HepG2 (cell line): ENCODE measurements around the gene SRPK3. TPM values are rescaled to one million over a fixed set of nuclear protein-coding genes. Genes with fewer than 3 reads are reported as not detected.

Source experiments
- ARNTL ChIP-seq: sonication (generic); formaldehyde crosslinking; IDR thresholded peaks from 2 replicates; pipeline ENCODE4 v1.4.0; 2020; ENCODE audit warnings: mild to moderate bottlenecking, missing genetic modification reagents
- GABPA ChIP-seq, 2 experiments: IDR thresholded peaks; 2 replicates each; pipeline ENCODE4 v1.6.1; 2011 to 2016; ENCODE audit warnings: low read depth in 2 of 2, low read length in 1 of 2, missing biosample characterization in 1 of 2, missing genetic modification characterization in 1 of 2
- IKZF1 ChIP-seq: fragments of 450-650 bp; IDR thresholded peaks from 2 replicates; pipeline ENCODE4 v1.7.1; 2016
- KDM2A ChIP-seq: sonication (generic); formaldehyde crosslinking; IDR thresholded peaks from 2 replicates; pipeline ENCODE4 v1.4.0; 2020; ENCODE audit warnings: low read depth, missing genetic modification reagents, borderline replicate concordance
- MIER3 ChIP-seq: IDR thresholded peaks from 2 replicates; pipeline ENCODE4 v1.6.1; 2016; ENCODE audit warnings: missing compliant biosample characterization, borderline replicate concordance
- PBX2 ChIP-seq: IDR thresholded peaks from 2 replicates; pipeline ENCODE4 v1.6.1; 2016; ENCODE audit warnings: control low read depth
- PHF21A ChIP-seq: sonication (generic); formaldehyde crosslinking; IDR thresholded peaks from 2 replicates; pipeline ENCODE4 v1.5.0; 2020; ENCODE audit warnings: mild to moderate bottlenecking, missing genetic modification reagents
- PHF8 ChIP-seq: sonication (generic); formaldehyde crosslinking; IDR thresholded peaks from 2 replicates; pipeline ENCODE4 v1.5.0; 2020; ENCODE audit warnings: missing genetic modification reagents
- POLR2AphosphoS5 ChIP-seq: IDR thresholded peaks from 2 replicates; pipeline ENCODE4 v1.6.1; 2012; ENCODE audit warnings: low read depth, low read length
- SAFB2 ChIP-seq: sonication (generic); formaldehyde crosslinking; IDR thresholded peaks from 2 replicates; pipeline ENCODE4 v1.5.1; 2020; ENCODE audit warnings: missing genetic modification reagents, low read depth, mild to moderate bottlenecking, borderline replicate concordance
- TARDBP ChIP-seq: sonication (generic); formaldehyde crosslinking; IDR thresholded peaks from 2 replicates; pipeline ENCODE4 v1.8.0; 2022; ENCODE audit warnings: mild to moderate bottlenecking, missing genetic modification reagents
- TFDP2 ChIP-seq: sonication (generic); formaldehyde crosslinking; IDR thresholded peaks from 2 replicates; pipeline ENCODE4 v1.4.0; 2020; ENCODE audit warnings: missing genetic modification reagents
- TFE3 ChIP-seq: IDR thresholded peaks from 2 replicates; pipeline ENCODE4 v1.6.1; 2016
- THAP11 ChIP-seq: IDR thresholded peaks from 2 replicates; pipeline ENCODE4 v1.6.1; 2016; ENCODE audit warnings: missing biosample characterization, missing genetic modification reagents
- ZBED4 ChIP-seq: sonication (generic); formaldehyde crosslinking; IDR thresholded peaks from 2 replicates; pipeline ENCODE4 v1.4.0; 2020; ENCODE audit warnings: missing genetic modification reagents, borderline replicate concordance
- ZBTB38 ChIP-seq: sonication (generic); formaldehyde crosslinking; IDR thresholded peaks from 2 replicates; pipeline ENCODE4 v1.5.1; 2020; ENCODE audit warnings: mild to moderate bottlenecking, missing genetic modification reagents
- ZC3H13 ChIP-seq: sonication (generic); formaldehyde crosslinking; IDR thresholded peaks from 2 replicates; pipeline ENCODE4 v1.8.1; 2023; ENCODE audit warnings: mild to moderate bottlenecking, missing genetic modification reagents, moderate library complexity
- ZFP1 ChIP-seq: IDR thresholded peaks from 2 replicates; pipeline ENCODE4 v1.6.1; 2016
- ZNF143 ChIP-seq: sonication (generic); formaldehyde crosslinking; IDR thresholded peaks from 2 replicates; pipeline ENCODE4 v1.4.0; 2020; ENCODE audit warnings: missing genetic modification reagents
- ZNF383 ChIP-seq: sonication (generic); formaldehyde crosslinking; IDR thresholded peaks from 2 replicates; pipeline ENCODE4 v1.4.0; 2020; ENCODE audit warnings: missing genetic modification reagents, mild to moderate bottlenecking, borderline replicate concordance
- ZNF414 ChIP-seq: sonication (generic); formaldehyde crosslinking; IDR thresholded peaks from 2 replicates; pipeline ENCODE4 v1.5.0; 2020; ENCODE audit warnings: missing genetic modification reagents
- ZNF75D ChIP-seq: sonication (generic); formaldehyde crosslinking; IDR thresholded peaks from 2 replicates; pipeline ENCODE4 v1.8.1; 2023; ENCODE audit warnings: missing genetic modification reagents, mild to moderate bottlenecking, borderline replicate concordance
- polyA plus RNA-seq, 8 experiments: library from polyadenylated mRNA; depleted of rRNA in 3 of 8; stranded (reverse) in 7 of 8; unstranded in 1 of 8; fragments of >200 nt; fragmentation: Illumina TruSeq in 4 of 8; extraction: Trizol in 4 of 8; gene quantifications; 2 replicates each; pipeline versions ENCODE4 v1.2.1 to v1.2.3, GENCODE V29; 2011 to 2016; ENCODE audit warnings: low read depth in 4 of 8, missing spikeins in 1 of 8, mixed read lengths in 1 of 8; ENCODE audit not compliant: insufficient read depth in 1 of 8
- total RNA-seq, 5 experiments: library from RNA; depleted of rRNA; stranded (reverse); fragments of >200 nt; fragmentation: Illumina TruSeq; extraction: Trizol; gene quantifications; 2 replicates each; pipeline ENCODE4 v1.2.3, GENCODE V29; 2016; ENCODE audit warnings: low read depth in 1 of 5

The SRPK3 gene
- total and polyA plus RNA-seq, 2 of the 13 experiments (the other 11 are each of a cell fraction or from before 2014, with no cell fraction given), result 0.22 to 0.30 TPM

- TF ChIP-seq ZNF414 (no peak), ZC3H13 (CRISPR knock-in tag) (peak; percentile 46; the same call in 1 of the 2 replicates), ZBTB38 (CRISPR knock-in tag) (peak; percentile 14; the same call in 1 of the 2 replicates), POLR2AphosphoS5 (peak; percentile 57), ZBED4 (CRISPR knock-in tag) (no peak), PHF21A (CRISPR knock-in tag) (no peak), ZNF75D (CRISPR knock-in tag) (no peak), TARDBP (CRISPR knock-in tag) (peak; percentile 76), MIER3 (CRISPR knock-in tag) (0 out of 2 replicates have a peak, but pooled peaks have one; percentile 25), SAFB2 (CRISPR knock-in tag) (no peak), THAP11 (CRISPR knock-in tag) (peak; percentile 90), KDM2A (peak; percentile 41; the same call in 1 of the 2 replicates), GABPA (IDR thresholded peaks at IDR 0.05; ENCODE audit: low read depth, low read length) (no peak), GABPA (CRISPR knock-in tag; IDR thresholded peaks at IDR 0.05; ENCODE audit: low read depth) (peak; percentile 77), IKZF1 (no peak), ARNTL (CRISPR knock-in tag) (no peak), ZNF143 (CRISPR knock-in tag) (peak; percentile 80), ZFP1 (CRISPR knock-in tag) (no peak), TFE3 (CRISPR knock-in tag) (peak; percentile 14; the same call in 1 of the 2 replicates), TFDP2 (peak; percentile 34; the same call in 1 of the 2 replicates), PBX2 (CRISPR knock-in tag) (peak; percentile 82), ZNF383 (CRISPR knock-in tag) (no peak), PHF8 (CRISPR knock-in tag) (peak; percentile 62)
Measured at GRCh38 chrX:153794018-153794896, 13.4 kb downstream of the SRPK3 start, which contains the start of the genes IDH3G and SSR4 (continued).
